NK-92 (cell line): Measurements from ENCODE around the gene TRPV3.
"Not testable (repeated sequence)": the region's sequence is repeated elsewhere in the genome, so short reads cannot be mapped to it uniquely, and the experiment has no call there.

Source experiments
- DNase-seq: peaks from one replicate; lab custom pipeline; 2025; ENCODE audit not compliant: unreplicated experiment; lab: John Stamatoyannopoulos, UW

The TRPV3 gene

GRCh38 chr17:3574231-3574630 lies 16.6 kb upstream of the TRPV3 start:
- no peak for DNase-seq

GRCh38 chr17:3573246-3574100 lies 15.9 kb upstream of the TRPV3 start:
- DNase-seq: no peak

- DNase-seq: no peak
Measured at GRCh38 chr17:3572231-3572630, 14.6 kb upstream of the TRPV3 start.

- no peak for DNase-seq
Measured at GRCh38 chr17:3571043-3571900, 13.7 kb upstream of the TRPV3 start.

GRCh38 chr17:3569534-3570137 lies 12.0 kb upstream of the TRPV3 start:
- DNase-seq: no peak

- no peak for DNase-seq
Measured at GRCh38 chr17:3566551-3566950, 8.9 kb upstream of the TRPV3 start.

- DNase-seq: no peak
Measured at GRCh38 chr17:3565143-3565542, 7.5 kb upstream of the TRPV3 start.

- DNase-seq: not testable (repeated sequence)
Measured at GRCh38 chr17:3564241-3564640, 6.6 kb upstream of the TRPV3 start.

- no peak for DNase-seq
Measured at GRCh38 chr17:3559270-3559645, 1.6 kb upstream of the TRPV3 start.

GRCh38 chr17:3558603-3559269 lies 1.1 kb upstream of the TRPV3 start:
- no peak for DNase-seq

- no peak for DNase-seq
Measured at GRCh38 chr17:3556916-3557767, 470 bp downstream of the TRPV3 start.

- no peak for DNase-seq
Measured at GRCh38 chr17:3556239-3556915, 1.2 kb downstream of the TRPV3 start.

GRCh38 chr17:3555189-3555796 lies 2.3 kb downstream of the TRPV3 start:
- DNase-seq: no peak

GRCh38 chr17:3554440-3554839 lies 3.2 kb downstream of the TRPV3 start:
- no peak for DNase-seq

- DNase-seq: no peak
Measured at GRCh38 chr17:3553419-3554401, 3.9 kb downstream of the TRPV3 start.

- no peak for DNase-seq
Measured at GRCh38 chr17:3552916-3553315, 4.7 kb downstream of the TRPV3 start.

GRCh38 chr17:3551189-3551588 lies 6.4 kb downstream of the TRPV3 start:
- DNase-seq: no peak

- no peak for DNase-seq
Measured at GRCh38 chr17:3549610-3550162, 7.9 kb downstream of the TRPV3 start.
